Subcutaneous preadipocyte (primary cell): ENCODE measurements around the gene GPR32. TPM values are rescaled to one million over a fixed set of nuclear protein-coding genes. Genes with fewer than 3 reads are reported as not detected.
A peak's percentile ranks its signal among the peaks of the same experiment; 100 is the strongest.

Source experiments
- small RNA-seq: library from RNA; depleted of rRNA; stranded (forward); fragments of <200 nt; gene quantifications from one replicate; pipeline ENCODE3, GENCODE V24; 2012
- total RNA-seq: library from RNA; depleted of rRNA; stranded (reverse); fragments of >200 nt; gene quantifications from 2 replicates; pipeline ENCODE4 v1.2.3, GENCODE V29; 2012

The GPR32 gene, protein sequence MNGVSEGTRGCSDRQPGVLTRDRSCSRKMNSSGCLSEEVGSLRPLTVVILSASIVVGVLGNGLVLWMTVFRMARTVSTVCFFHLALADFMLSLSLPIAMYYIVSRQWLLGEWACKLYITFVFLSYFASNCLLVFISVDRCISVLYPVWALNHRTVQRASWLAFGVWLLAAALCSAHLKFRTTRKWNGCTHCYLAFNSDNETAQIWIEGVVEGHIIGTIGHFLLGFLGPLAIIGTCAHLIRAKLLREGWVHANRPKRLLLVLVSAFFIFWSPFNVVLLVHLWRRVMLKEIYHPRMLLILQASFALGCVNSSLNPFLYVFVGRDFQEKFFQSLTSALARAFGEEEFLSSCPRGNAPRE
- total RNA-seq = not detected in 2 replicates

DNA sequence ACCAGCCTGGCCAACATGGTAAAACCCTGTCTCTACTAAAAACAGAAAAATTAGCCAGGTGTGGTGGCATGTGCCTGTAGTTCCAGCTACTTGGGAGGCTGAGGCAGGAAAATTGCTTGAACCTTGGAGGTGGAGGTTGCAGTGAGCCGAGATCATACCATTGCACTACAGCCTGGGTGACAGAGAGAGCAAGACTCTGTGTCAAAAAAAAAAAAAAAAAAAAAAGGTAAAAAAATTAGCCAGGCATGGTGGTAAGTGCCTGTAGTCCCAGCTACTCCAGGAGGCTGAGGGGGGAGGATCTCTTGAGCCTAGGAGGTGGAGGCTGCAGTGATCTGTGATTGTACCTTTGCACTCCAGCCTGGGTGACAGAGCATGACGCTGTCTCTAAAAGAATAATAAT lies at the start of gene GPR32:
TSS of gene GPR32 (plus strand) at position 301 of the 400 bp plus-strand sequence. CDS start 137 bp downstream, outside the sequence.

DNA sequence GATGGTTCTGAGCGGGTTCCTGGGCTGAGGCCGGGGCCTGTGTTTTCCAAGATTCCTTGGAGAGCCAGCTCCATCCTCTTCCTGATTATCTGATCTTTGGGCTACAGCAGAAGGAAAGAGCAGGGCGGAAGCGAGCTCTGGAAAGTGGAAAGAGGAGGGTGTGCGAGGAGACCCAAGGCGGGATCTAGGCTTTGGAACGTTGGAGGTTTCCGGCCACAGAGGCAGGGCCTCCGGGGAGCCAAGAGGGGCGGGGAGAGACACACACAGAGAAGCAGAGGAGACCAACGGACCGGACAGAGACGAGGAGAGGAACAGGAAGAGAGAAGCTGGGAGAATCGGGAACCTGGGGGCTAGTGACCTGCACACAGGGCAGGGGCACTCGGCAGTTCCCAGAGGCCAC lies 47.2 kb upstream of the GPR32 start, which contains the start of gene CLEC11A:
TSS of gene CLEC11A (plus strand) at position 296 of the 400 bp plus-strand sequence. CDS start 162 bp downstream, outside the sequence.

DNA sequence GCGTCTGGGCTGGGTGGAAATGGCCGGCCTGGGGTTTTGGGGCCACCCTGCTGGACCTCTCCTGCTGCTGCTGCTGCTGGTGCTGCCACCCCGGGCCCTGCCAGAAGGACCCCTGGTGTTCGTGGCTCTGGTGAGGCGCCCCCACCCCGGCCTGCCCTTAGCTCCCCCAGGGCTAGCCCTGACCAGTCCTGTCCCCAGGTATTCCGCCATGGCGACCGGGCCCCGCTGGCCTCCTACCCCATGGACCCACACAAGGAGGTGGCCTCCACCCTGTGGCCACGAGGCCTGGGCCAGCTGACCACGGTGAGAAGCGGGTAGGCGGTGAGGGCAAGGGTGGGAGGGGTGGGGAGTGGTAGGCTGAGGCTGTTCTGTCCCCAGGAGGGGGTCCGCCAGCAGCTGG lies 20.1 kb downstream of the GPR32 start, which contains the start of gene ACP4:
TSS of gene ACP4 (plus strand) at position 20 of the 400 bp plus-strand sequence. CDS start at position 20, 0 bp downstream.

Small RNA genes within 50 kb of the gene (small RNA-seq; reads per million reads assigned to genes)
- gene SNORD88A (107 reads per million, percentile 99 among the genes with 10 or more reads in this experiment), gene SNORD88B (not detected), gene SNORD88C (not detected)

Other genes starting within 250 kb of the GPR32 start
- gene LRRC4B, start 202.0 kb upstream of the GPR32 start, total RNA-seq = under 0.01 TPM in 2 replicates
- not detected in 2 replicates for gene SYT3, start 130.6 kb upstream of the GPR32 start, total RNA-seq
- gene C19orf81, start 121.0 kb upstream of the GPR32 start, total RNA-seq = not detected in 2 replicates
- 0.73 and 1.2 TPM in 2 replicates for gene SHANK1, start 50.7 kb upstream of the GPR32 start, total RNA-seq
- 18.4 and 23.9 TPM in 2 replicates for gene CLEC11A, start 47.1 kb upstream of the GPR32 start, total RNA-seq
- not detected in 2 replicates for gene ACP4, start 20.0 kb downstream of the GPR32 start, total RNA-seq
- gene KLK1, start 53.3 kb downstream of the GPR32 start, total RNA-seq = 0.37 TPM in 1 of 2 replicates, not detected in the other
- gene KLK15, start 63.1 kb downstream of the GPR32 start, total RNA-seq = not detected in 2 replicates
- gene KLK3, start 84.5 kb downstream of the GPR32 start, total RNA-seq = not detected in 2 replicates
- 0.37 TPM in 1 of 2 replicates, not detected in the other for gene KLK2, start 103.0 kb downstream of the GPR32 start, total RNA-seq
- not detected in 2 replicates for gene KLK4, start 140.9 kb downstream of the GPR32 start, total RNA-seq
- gene KLK5, start 182.6 kb downstream of the GPR32 start, total RNA-seq = not detected in 2 replicates
- not detected in 2 replicates for gene KLK6, start 199.1 kb downstream of the GPR32 start, total RNA-seq
- not detected in 2 replicates for gene KLK7, start 213.5 kb downstream of the GPR32 start, total RNA-seq
- gene KLK8, start 231.1 kb downstream of the GPR32 start, total RNA-seq = not detected in 2 replicates
- gene KLK10, start 249.2 kb downstream of the GPR32 start, total RNA-seq = not detected in 2 replicates